ENCODE measurements around the gene SLC17A9.

The SLC17A9 gene

DNA sequence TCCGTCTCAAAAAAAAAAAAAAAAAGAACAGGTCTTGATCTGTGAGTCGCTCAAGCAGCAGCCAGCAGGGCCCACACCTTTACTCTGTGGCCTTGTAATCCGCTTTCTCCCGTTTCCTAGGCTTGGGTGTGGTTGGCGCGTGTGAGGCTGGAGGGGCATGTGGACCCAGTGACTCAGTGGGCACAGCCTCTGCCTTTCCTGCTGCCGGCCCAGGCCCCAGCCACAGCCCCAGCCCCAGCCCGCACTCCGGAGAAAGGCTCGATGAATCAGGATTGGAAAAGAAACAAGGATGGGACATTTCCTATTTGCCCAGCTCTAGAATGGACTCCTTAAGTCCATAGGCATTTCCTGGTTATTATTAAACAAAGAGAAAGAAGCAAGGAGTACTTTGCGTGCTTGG lies 50.0 kb downstream of the SLC17A9 start:
- no peak for DNase-seq (ENCODE audit: low read depth in 2 of 2)

DNA sequence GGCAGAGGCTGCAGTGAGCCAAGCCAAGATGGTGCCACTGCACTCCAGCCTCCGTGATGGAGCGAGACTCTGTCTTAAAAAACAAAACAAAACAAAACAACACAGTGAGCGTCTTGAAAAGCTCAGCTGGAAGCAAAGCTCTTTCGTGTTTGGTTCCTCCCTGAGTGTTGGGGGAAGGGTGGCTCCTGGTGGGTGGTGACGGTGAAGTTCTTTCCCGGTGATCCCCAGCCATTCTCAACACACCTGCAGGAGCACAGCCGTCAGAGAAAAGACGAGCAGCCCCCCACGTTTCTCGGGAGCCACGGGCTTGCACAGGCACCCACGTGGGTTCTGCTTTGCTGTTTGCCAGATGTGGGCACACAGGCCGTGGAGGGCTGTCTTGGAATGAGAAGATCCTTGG lies 51.0 kb downstream of the SLC17A9 start:
- no peak for DNase-seq (ENCODE audit: low read depth in 2 of 2)

DNA sequence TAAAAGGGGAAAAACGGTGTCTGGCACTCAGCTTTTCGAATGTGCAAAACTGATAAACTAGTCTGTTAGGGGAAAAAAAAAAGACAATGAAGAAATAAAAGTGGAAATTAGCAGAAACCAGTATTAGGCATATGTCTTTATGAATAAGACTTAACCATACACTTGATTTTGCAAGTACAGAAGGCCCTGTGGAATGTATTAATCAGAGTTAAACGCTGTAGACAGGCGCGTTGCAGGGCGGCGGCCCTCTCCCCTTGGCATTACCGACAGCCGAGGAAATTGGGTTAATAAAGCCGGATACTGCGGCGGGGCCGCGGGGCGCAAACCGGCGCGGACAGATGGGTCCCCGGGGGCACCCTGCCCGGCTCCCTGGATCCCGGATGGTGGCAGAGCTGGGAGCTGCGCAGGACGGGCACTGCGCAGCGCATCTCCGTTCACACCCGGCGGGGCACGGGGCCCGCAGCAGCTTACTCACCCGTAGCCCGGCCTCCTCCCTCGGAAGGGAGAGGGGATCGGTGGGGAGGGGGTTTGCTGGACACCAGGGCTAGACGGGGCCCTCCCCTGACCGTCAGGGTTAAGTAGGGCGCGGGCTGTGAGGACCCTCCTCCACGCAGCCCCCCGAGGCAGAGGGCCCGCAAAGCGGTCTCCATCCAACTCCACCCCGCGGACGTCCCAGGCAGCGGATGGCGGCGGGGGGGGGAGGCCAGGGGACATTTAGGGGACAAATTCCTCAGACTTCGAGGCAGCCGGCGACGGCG lies 52.3 kb downstream of the SLC17A9 start:
- no peak for DNase-seq (ENCODE audit: low read depth in 2 of 2)

DNA sequence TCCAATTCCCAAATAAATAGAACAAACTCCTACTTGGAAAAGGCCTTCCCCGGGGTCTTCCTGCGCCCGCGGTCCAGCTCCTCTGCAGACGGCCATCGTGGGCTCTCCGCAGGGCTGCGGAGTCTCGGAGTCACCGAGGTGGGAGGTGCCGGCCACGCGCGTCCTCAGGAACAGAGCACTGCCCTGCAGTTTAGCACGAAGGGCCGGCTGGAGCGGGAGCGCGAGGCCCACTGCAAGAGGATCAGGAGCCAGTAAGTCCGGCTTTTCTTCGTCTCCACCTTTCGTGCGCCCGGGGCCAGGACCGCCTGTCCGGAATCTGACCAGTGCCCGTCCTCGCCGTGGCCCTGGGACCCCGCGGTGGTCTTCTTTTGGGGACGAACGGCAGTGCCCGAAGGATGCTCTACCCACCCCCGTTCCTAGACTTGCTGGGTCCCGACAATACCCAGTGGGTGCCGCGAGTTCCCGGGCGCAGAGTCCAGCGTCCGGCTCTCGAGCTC lies 52.9 kb downstream of the SLC17A9 start:
- no peak for DNase-seq (ENCODE audit: low read depth in 2 of 2)

DNA sequence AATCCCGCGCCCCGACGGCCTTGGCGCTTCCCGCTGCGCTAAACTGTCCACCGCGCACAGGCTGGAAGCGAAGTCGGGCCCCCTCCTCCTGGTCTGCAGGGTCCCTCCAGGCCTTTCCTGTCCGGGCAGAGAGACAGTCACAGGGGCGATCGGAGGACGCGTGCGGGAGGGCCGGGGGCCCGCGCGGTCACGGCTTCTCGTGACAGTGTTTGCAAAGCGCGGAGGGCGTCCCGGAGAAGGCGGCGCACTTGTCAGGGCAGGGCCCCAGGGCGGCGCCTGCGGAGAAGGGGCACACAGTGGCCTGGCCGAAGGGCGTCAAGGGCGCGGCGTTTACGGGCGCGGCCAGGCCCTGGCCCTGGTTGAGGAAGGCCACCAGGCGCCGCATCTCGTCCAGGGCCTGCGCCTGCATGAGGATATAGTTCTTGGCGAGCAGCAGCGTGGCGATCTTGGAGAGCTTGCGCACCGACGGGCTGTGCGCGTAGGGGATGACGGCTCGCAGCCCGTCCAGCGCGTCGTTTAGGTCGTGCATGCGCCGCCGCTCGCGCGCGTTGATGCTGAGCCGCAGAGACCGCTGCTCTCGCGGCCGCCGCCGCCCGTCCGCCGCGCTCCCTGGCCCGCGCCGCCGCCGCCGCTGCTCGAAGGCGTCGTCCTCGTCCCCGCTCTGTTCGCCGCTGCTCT lies 53.5 kb downstream of the SLC17A9 start:
- DNase-seq (ENCODE audit: low read depth in 2 of 2), result no peak

DNA sequence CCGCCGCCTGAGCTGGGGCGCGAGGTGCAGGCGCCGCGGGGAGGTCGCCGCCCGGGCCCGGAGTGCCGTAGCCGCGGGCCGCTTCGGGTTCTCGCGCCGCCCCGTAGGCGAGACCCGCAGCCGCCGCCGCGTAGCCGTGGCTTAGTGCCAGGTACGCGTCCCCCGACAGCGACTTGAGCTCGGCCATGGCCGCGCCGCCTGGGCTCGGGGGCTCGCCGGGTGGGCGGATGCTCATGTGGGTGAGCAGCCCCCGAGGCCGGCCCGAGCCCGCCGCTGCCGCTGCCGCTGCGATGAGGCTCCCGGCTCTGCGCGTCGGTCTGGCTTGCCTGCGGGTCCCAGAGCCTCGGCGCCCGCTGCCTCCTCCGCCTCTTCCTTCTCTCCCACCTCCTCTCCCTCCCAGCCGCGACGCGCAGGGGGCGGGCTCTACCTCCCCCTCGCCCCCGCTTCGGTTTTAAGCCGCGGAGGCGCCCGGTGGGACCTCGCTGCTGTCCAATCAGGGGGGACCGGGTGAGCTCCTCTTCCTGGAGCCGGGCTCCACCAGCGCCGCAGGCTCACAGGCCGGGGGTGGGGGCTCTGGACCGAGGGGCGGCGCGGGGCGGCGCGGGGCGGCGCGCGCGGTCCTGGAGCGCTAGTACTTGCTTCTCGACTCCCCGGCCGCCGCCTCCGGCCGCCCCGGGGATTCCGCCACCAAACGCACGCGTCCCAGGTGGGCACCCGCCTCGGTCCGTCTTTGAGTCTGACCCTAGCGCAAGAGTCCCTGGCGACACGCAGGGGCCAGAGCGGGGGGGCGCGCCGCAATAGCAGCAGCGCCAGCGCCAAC lies 54.2 kb downstream of the SLC17A9 start, which contains the start of gene BHLHE23:
Gene BHLHE23 (minus strand): TSS at position 425 of the 820 bp plus-strand sequence. CDS start 190 bp downstream, at position 235.
- DNase-seq (ENCODE audit: low read depth in 2 of 2), result peak in 1 of 2 donors; percentile 29

DNA sequence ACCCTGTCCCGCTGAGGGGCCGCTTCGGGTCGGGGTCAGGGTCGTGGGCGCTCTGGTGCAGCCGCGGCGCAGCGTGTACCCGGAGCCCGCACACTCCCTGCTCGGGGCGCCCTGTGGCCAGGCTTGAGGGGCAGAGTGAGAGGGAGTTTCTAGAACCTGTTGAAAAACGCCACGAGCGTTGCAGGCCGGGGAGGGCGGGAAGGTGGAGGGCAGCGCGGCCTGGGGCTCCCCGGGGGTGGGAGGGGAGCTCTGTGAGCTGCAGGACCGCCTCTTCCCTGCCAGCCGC lies 54.8 kb downstream of the SLC17A9 start:
- no peak for DNase-seq (ENCODE audit: low read depth in 2 of 2)

DNA sequence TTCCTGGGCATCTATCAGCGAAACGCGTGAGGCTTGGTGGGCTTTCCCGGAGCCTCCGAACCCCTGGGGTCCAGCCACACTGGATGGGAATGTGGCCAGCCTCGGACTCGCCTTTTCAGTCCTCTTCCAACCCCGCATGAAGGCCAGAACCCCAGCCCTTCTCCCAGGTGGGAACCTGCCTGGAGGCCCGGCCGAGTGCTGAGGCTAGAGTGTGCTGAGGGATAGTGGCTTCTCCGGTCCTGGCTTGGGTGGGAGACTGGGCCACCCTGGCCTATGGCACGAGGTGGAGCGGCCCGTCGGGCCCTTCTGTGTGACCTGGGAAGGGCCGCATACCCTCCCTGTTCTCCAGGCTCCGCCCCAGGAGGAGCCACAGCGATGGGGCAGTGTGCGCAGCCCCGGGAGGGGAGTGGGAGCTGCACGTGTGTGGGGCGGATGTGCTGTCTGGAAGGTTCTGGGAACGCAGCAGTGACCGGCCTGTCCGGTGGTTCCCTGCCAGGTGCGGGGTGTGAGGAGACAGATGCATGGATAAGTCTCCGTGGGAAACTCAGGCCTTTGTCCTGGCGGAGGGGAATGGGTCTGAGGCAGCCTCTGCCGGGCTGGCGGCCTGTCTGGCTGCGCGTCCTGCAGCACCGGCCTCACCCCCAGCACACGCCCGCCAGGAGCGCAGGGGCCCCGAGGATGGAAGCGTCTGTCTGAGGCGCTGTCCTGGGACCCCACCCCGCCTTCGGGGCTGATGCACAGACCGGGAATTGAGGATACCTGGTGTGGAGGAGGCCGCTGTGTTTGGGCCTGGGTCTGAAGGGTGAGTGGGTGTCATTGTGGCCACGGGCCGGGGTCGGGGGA lies 55.4 kb downstream of the SLC17A9 start:
- DNase-seq (ENCODE audit: low read depth in 2 of 2), result no peak

DNA sequence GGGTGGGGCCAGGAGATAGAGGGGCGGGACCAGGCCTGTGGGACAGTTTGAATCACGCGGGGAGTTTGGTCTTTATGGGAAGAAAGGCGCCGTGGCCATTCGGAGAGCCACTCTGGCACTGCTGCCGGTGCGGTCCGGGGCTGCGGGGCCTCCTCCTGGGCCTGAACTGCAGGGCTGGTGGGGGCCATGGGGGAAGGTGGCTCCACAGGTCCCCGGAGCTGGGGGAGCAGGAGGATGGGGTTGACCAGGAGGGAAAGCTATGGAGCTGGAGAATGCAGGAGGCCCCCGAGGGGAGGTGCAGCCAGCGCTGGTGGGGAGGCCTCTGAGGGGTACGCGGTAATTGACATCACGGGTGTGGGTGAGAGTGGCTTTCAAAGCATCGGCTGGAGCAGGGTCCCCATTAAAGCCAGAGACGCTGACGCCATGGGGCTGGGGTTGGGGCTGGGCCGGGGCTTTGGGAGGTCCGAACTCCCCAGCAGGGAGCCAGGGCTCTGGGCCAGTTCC lies 56.1 kb downstream of the SLC17A9 start:
- DNase-seq (ENCODE audit: low read depth in 2 of 2), result no peak

DNA sequence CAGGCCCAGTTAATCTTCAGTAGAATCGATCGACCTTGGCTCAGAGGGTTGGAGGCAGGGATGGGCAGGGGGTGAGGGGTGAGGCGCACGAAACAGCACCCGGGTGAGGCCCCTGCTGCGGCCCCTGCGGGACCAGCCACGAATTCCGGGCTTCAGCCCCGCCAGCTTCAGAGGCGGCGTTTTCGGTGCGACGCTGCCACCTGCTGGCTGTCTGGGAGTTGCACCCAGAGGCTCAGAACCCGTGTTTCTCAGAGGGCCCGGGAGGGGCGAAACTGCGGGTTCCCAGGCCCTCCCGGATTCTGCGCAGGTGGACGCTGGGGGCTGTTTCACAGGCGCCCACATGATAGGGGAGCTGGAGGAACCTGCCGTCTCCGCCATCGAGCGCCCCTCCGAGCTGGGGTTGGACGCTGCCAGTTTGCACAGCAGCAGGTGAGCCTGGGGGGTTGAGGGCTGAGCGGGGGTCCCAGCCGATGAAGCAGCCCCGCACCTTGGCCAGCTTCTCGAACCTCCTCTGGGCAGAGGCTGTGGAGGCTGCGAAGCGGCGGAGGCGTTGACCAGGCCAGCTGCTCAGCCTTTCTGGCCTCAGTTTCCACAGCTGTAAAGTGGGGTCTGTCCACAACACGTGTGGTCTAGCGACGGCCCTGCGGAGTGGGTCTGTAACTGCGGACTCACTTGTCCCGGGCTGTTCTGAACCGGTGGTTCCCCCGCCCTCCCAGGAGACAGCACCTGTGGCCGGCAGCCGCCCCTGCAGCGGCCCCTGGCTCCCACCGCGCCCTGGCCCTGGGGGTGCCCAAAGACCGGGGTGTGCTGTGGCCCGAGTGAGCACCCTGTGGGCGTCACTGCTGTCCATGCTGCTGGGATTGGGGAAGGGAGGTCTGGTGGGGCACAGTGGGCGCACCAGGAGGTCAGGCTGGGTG lies 56.8 kb downstream of the SLC17A9 start:
- DNase-seq (ENCODE audit: low read depth in 2 of 2), result peak; percentile 59 to 66

DNA sequence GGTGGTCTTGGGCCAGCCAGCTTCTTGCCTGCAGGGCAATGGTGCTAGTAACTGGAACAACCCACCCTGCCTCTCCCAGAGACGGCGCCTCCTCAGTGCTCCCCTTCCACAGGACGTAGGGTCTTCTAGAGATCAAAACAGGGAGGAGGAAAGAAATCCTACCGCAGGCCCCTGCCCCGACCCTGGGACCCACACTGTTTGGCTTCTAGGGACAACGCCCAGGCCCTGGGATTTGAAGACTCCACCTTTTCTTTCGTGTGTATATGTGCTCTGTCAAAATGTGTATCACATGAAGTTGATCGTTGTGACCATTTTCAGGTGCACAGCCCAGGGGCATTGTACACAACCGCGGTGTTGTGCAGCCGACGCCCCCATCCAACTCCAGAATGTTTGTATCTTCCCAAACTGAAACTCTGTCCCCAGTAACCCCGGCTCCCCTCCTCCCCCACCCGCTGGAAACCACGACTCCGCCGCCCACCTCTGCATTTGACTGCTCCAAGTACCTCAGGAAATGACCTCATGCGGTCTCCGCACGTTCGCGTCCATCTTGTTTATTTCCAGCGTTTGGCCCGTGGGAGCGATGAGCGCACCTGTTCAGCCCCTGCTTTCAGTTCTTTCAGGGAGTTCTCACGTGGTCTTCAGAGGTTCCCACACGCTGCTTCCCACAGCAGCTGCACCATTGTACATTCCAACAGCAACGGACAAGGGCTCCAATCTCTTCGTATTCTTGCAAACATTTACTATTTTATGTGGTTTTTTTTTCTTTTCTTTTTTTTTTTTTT lies 57.7 kb downstream of the SLC17A9 start:
- DNase-seq (ENCODE audit: low read depth in 2 of 2), result peak; percentile 69 to 74

DNA sequence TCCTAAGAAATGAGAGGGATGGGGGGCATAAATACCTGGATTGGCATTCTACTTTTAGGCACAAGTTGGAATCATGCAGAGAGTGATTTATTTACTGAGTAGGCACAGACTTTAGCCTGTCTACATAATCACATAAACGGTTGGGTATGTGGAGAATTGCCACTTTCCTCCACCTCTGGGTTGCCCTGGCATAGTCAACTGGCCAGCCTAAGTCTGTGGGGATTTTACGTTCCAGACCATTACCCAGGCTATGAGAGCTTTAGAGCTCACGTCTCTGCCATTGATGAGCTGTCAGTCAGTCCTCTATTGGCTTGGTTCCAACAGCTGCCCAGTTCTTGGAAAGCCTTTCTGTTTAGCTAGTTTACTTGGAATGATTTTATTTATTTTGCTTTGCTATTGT lies 59.3 kb downstream of the SLC17A9 start:
- DNase-seq (ENCODE audit: low read depth in 2 of 2), result no peak

DNA sequence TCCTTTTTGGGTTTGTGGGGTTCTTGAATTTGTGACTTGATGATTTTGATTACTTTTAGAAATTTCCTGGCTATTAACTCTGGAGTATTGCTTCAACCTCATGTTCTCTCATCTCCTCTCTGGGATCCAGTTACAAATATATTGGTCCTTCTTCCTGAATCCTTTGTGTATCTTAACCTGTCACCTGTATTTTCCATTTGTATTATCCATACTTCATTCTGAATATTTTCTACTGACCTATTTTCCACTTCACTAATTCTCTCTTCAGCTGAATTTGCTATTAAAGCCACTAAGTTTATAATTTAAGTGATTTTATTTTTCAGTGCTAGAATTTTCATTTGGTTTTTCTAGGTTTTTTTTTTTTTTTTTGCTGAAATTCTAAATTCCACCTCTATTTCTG lies 60.7 kb downstream of the SLC17A9 start:
- no peak for DNase-seq (ENCODE audit: low read depth in 2 of 2)

DNA sequence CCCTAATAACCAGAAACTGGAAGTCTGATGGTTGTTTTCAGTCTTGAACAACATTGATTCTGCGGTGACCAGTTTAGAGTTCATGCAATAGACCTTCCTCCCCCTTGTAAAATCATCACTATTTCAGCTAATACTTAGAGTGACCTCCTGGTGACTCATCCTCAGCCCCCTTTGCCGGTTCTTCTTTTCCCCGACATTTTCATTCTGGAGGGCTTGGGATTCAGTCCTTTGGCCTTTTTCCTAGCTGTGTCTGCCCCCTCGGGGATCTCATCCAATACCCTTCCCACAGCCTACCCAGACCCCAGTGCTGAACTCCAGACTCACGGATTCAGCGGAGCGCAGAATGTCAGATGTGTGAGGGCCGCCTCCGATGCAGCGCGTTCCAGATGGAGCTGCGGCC lies 61.8 kb downstream of the SLC17A9 start:
- no peak for DNase-seq (ENCODE audit: low read depth in 2 of 2)

DNA sequence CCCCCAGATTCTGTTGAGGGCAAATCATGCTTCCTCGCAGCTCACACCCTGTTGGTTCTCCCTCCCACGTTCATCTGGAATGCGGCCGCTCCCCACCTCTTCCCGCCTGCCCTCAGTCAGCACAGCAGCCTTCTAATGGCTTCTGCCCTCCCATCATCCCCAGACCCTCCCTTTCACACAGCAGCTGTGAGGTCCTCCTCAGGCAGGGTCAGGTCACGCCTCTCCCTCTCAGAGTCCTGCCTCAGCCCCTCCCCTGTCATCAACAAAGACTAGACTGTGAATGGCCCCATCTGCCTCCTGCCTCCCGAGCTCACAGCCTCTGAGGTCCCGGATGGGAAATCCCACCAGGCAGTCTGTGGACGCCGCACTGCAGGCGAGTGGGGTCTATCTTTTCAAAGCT lies 62.2 kb downstream of the SLC17A9 start:
- no peak for DNase-seq (ENCODE audit: low read depth in 2 of 2)

DNA sequence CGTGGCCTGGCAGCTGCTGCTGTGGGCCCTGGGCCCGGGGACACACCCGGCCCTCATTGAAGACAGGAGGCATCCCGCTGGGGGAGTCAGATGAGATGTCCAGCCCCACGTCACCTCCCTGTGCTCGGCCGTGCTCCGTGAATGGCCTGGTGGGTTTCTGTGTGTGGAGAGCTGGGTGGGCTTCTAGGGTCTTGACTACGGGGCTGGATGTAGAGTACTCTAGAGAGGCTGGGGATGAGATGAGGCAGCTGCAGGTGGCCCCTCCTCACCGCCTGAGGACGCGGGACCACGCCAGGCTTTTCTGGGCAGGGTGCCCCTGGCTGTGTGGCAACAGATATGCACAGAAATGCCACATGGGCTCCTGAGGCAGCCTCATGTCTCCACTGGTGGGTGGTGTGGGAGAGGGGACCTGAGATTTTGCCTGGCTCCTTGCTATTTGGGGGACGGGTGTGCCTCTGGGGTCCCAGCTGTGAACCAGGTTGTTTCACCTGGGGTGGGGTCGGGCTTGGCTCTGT lies 62.7 kb downstream of the SLC17A9 start:
- no peak for DNase-seq (ENCODE audit: low read depth in 2 of 2)

DNA sequence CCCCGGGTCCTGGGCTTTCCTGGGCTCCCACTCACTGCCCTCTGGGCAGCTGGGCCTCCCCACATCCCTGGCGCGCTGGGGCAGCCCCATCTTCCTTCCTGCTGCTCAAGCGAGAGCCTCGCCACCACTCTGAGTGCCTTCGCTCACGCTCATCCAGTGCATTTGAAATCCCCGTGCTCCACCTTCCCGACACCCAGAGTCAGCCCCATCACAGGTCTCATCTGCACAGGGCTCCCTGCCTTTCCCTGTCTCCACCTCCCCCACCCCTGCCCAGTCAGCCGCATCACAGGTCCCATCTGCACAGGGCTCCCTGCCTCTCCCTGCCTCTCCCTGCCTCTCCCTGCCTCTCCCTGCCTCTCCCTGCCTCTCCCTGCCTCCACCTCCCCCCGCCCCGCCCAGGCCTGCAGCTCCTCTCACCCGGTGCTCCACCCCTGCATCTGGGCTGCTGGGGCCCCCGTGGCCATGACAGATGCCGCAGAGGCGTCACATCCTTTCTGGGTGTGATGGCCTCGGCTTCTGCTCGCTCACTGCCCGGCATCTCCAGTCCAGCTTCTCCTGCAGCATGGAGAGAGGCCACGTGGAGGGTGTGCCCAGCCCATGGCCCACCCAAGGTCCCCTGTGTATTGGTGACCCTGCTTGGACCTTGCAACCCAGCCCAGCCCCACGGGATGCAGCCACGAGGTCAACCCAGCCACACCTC lies 63.3 kb downstream of the SLC17A9 start:
- no peak for DNase-seq (ENCODE audit: low read depth in 2 of 2)

DNA sequence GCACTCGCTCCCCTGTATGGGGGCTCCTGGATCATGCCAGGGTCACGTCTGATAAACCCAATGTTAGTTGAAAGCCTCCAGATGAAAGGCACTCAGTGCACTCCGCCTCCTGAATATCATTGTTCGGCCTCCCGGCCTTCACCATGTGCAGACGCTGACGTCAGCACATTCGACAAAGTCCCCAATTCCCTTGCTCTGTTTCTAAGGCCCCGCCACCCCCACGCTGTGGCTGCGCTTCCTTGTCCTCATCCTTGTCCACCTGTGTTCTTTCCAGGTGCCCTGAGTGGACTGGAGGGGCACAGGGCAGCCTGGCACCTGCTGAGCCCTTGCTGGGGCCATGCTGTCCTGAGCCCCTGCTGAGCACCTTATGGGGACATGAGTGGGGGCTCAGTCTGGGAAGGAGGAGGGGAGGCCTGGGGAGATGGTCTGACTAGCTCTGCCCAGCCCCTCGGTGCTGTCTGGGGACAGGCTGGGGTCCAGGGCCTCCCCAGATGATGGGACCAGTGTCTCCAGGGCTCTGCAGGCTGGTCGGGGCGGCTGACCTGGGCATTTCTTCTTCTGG lies 64.1 kb downstream of the SLC17A9 start:
- DNase-seq (ENCODE audit: low read depth in 2 of 2), result no peak

Data from stimulated activated CD8-positive, alpha-beta memory T cell treated with anti-CD3 and anti-CD28 coated beads, Interleukin-7, amount 100 ng/mL, for 4 hours (primary cell).